Subcutaneous abdominal adipose tissue (tissue), 5 donors: ENCODE data around the gene MASTL.

ENCODE experiments used
- H3K27ac ChIP-seq: one replicate; pipeline ENCODE4 v1.7.0; 2013; ENCODE audit warnings: low read depth, mild to moderate bottlenecking, inconsistent platforms, low read length, moderate library complexity
- H3K27me3 ChIP-seq, 5 donors: one replicate each; pipeline ENCODE4 v1.7.0; 2013; ENCODE audit warnings: low read length in 5 of 5, inconsistent platforms in 1 of 5; ENCODE audit not compliant: control insufficient read depth in 5 of 5, insufficient read depth in 4 of 5
- H3K36me3 ChIP-seq, 5 donors: one replicate each; pipeline ENCODE4 v1.7.0; 2013; ENCODE audit warnings: low read length in 5 of 5; ENCODE audit not compliant: control insufficient read depth in 5 of 5, insufficient read depth in 5 of 5
- H3K4me1 ChIP-seq, 5 donors: one replicate each; pipeline ENCODE4 v1.7.0; 2013; ENCODE audit warnings: low read length in 5 of 5, mild to moderate bottlenecking in 3 of 5, moderate library complexity in 1 of 5; ENCODE audit not compliant: control insufficient read depth in 5 of 5, insufficient read depth in 5 of 5
- H3K4me3 ChIP-seq, 5 donors: one replicate each; pipeline ENCODE4 v1.7.0; 2013; ENCODE audit warnings: low read length in 5 of 5, low read depth in 1 of 5
- H3K9ac ChIP-seq, 5 donors: one replicate each; pipeline ENCODE4 v1.7.0; 2013; ENCODE audit warnings: low read length in 5 of 5, mild to moderate bottlenecking in 4 of 5, moderate library complexity in 3 of 5
- H3K9me3 ChIP-seq, 5 donors: one replicate each; pipeline ENCODE4 v1.7.0; 2013; ENCODE audit warnings: low read length in 5 of 5; ENCODE audit not compliant: control insufficient read depth in 5 of 5
- donor health status: healthy.
- donor health status: healthy.
- donor health status: healthy.
- donor health status: healthy.
- donor health status: healthy.

MASTL gene

GRCh38 chr10:27155066-27155754 lies at the start of gene MASTL:
TSS of gene MASTL (plus strand) at chr10:27155352. CDS start at chr10:27155427, 75 bp downstream.
- H3K4me1 ChIP-seq, result peaks cover 8 to 34% (median 32%) of the 10 kb centered on the region in 5 donors
- peaks cover 5 to 16% (median 6%) of the 10 kb centered on the region in 5 donors for H3K36me3 ChIP-seq
- peak within 1 kb of the TSS; percentile 100 for H3K27ac ChIP-seq
- H3K27me3 ChIP-seq, result no peaks in the 10 kb centered on the region
- peak within 1 kb of the TSS; percentile 97 to 100 (median 100) for H3K9ac ChIP-seq
- H3K4me3 ChIP-seq, result peak within 1 kb of the TSS; percentile 83 to 100 (median 99)
- no peaks in the 10 kb centered on the region for H3K9me3 ChIP-seq

DNA sequence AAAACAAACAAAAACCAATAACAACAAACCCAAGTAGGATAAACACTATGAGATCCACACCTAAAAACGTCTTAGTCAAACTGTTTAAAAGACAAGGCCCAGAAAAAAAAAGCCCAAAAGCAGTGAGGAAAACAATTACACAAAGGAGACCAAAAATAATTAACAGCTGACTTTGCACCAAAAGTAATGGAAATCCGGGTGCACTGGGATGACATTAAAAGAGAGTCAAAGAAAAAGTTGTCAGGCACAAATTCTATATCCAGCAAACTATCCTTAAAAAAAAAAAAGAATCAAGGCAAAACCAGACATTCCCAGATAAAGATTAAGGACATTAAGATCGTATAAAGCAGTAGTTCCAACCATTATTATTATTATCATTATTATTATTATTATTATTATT lies 47.0 kb upstream of the MASTL start:
- H3K27me3 ChIP-seq, result no peaks in the 10 kb centered on the region
- peaks cover 28 to 35% (median 29%) of the 10 kb centered on the region in 5 donors for H3K36me3 ChIP-seq

GRCh38 chr10:27134371-27134770 lies 20.8 kb upstream of the MASTL start:
- Histone ChIP-seq H3K9ac (no peak overlapping the region), H3K9me3 (no peaks in the 10 kb centered on the region), H3K27ac (no peak overlapping the region), H3K36me3 (peaks cover 44 to 66% (median 63%) of the 10 kb centered on the region in 5 donors), H3K27me3 (no peaks in the 10 kb centered on the region), H3K4me1 (no peaks in the 10 kb centered on the region), H3K4me3 (no peak overlapping the region)

More for the DNA sequence above, 47.0 kb upstream of the MASTL start:
- H3K4me1 ChIP-seq, result no peaks in the 10 kb centered on the region
- no peak overlapping the region for H3K9ac ChIP-seq
- H3K27ac ChIP-seq, result no peak overlapping the region
- no peak overlapping the region for H3K4me3 ChIP-seq
- H3K9me3 ChIP-seq, result no peaks in the 10 kb centered on the region

- H3K36me3 ChIP-seq, result peaks cover 32 to 52% (median 45%) of the 10 kb centered on the region in 5 donors
These were observed 16.9 kb upstream of the MASTL start for GRCh38 chr10:27138277-27138676.

GRCh38 chr10:27143686-27144085 lies 11.5 kb upstream of the MASTL start:
- Histone ChIP-seq H3K27me3 (no peaks in the 10 kb centered on the region), H3K4me3 (no peak overlapping the region), H3K36me3 (peaks cover 39 to 66% (median 45%) of the 10 kb centered on the region in 5 donors), H3K9ac (no peak overlapping the region), H3K27ac (no peak overlapping the region), H3K4me1 (peaks cover 0 to 4% (median 0%) of the 10 kb centered on the region in 5 donors), H3K9me3 (no peaks in the 10 kb centered on the region)

More at GRCh38 chr10:27138277-27138676, 16.9 kb upstream of the MASTL start:
- H3K9me3 ChIP-seq, result no peaks in the 10 kb centered on the region
- no peaks in the 10 kb centered on the region for H3K27me3 ChIP-seq
- no peak overlapping the region for H3K9ac ChIP-seq
- no peak overlapping the region for H3K4me3 ChIP-seq
- no peaks in the 10 kb centered on the region for H3K4me1 ChIP-seq
- no peak overlapping the region for H3K27ac ChIP-seq

- no peak overlapping the region for H3K4me3 ChIP-seq
- peaks cover 39 to 63% (median 42%) of the 10 kb centered on the region in 5 donors for H3K36me3 ChIP-seq
These were observed 9.2 kb upstream of the MASTL start for GRCh38 chr10:27145937-27146336.

GRCh38 chr10:27147701-27148100 lies 7.5 kb upstream of the MASTL start:
- Histone ChIP-seq H3K36me3 (peaks cover 29 to 52% (median 34%) of the 10 kb centered on the region in 5 donors), H3K27me3 (no peaks in the 10 kb centered on the region), H3K9me3 (no peaks in the 10 kb centered on the region), H3K4me3 (no peak overlapping the region), H3K27ac (no peak overlapping the region), H3K4me1 (peaks cover 4 to 14% (median 8%) of the 10 kb centered on the region in 5 donors), H3K9ac (peak overlapping the region in 1 of 5 donors; percentile 62)

More at GRCh38 chr10:27145937-27146336, 9.2 kb upstream of the MASTL start:
- peak overlapping the region; percentile 9 for H3K27ac ChIP-seq
- H3K9ac ChIP-seq, result no peak overlapping the region
- H3K9me3 ChIP-seq, result no peaks in the 10 kb centered on the region
- peaks cover 0 to 8% (median 2%) of the 10 kb centered on the region in 5 donors for H3K4me1 ChIP-seq
- no peaks in the 10 kb centered on the region for H3K27me3 ChIP-seq

GRCh38 chr10:27150261-27150660 lies 4.9 kb upstream of the MASTL start:
- Histone ChIP-seq H3K27me3 (no peaks in the 10 kb centered on the region), H3K27ac (no peak overlapping the region), H3K4me1 (peaks cover 8 to 24% (median 20%) of the 10 kb centered on the region in 5 donors), H3K9ac (no peak overlapping the region), H3K36me3 (peaks cover 16 to 31% (median 24%) of the 10 kb centered on the region in 5 donors), H3K4me3 (no peak overlapping the region), H3K9me3 (no peaks in the 10 kb centered on the region)

DNA sequence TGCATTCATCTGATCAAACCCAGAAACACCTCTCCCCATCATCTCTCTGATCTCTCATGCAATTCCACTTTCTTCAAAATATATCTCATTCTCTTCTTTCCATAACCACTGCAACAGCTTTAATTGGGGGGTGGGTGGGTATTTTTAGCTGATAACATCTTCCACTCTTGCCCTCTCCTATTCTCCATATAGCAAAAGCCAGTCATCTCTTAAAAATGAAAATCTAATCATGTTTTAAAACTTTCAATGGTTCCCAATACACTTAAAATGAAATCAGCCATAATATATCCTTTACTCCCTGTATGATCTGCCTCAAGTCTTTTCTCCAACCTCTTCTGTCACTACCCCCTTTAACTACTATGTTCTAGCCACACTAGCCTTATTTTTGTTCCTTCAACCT lies 2.5 kb upstream of the MASTL start:
- no peaks in the 10 kb centered on the region for H3K27me3 ChIP-seq
- peaks cover 8 to 35% (median 32%) of the 10 kb centered on the region in 5 donors for H3K4me1 ChIP-seq
- H3K36me3 ChIP-seq, result peaks cover 2 to 11% (median 6%) of the 10 kb centered on the region in 5 donors
- H3K27ac ChIP-seq, result no peak overlapping the region
- peak overlapping the region in 4 of 5 donors; percentile 2 to 100 (median 71) for H3K9ac ChIP-seq
- peak overlapping the region; percentile 38 to 100 (median 99) for H3K4me3 ChIP-seq
- H3K9me3 ChIP-seq, result no peaks in the 10 kb centered on the region

GRCh38 chr10:27153329-27153728 lies 1.8 kb upstream of the MASTL start:
- H3K4me1 ChIP-seq, result peaks cover 8 to 34% (median 32%) of the 10 kb centered on the region in 5 donors
- H3K9ac ChIP-seq, result peak overlapping the region; percentile 97 to 100 (median 100)
- H3K27ac ChIP-seq, result peak overlapping the region; percentile 100

More at GRCh38 chr10:27153329-27153728, 1.8 kb upstream of the MASTL start:
- peaks cover 0 to 6% (median 3%) of the 10 kb centered on the region in 5 donors for H3K36me3 ChIP-seq
- peak overlapping the region; percentile 83 to 100 (median 99) for H3K4me3 ChIP-seq
- no peaks in the 10 kb centered on the region for H3K9me3 ChIP-seq
- no peaks in the 10 kb centered on the region for H3K27me3 ChIP-seq
